ENCODE results near the gene DCUN1D4. TPM values are rescaled to one million over a fixed set of nuclear protein-coding genes. Genes with fewer than 3 reads are reported as not detected.
"Not testable (repeated sequence)": the region's sequence is repeated elsewhere in the genome, so short reads cannot be mapped to it uniquely, and the experiment has no call there.

The DCUN1D4 gene
- total RNA-seq, 1 experiment from 2014 or later: 78.6 TPM

GRCh38 chr4:51909236-51909703 is 66.3 kb downstream of the DCUN1D4 start:
- Histone ChIP-seq H3K79me2 (ENCODE audit: low read length) (peaks cover 43% of the 10 kb centered on the region), H3K4me2 (ENCODE audit: low read depth, low read length, poor library complexity, severe bottlenecking) (no peak overlapping the region), H3K4me3 (ENCODE audit: low read length) (no peak overlapping the region), H4K20me1 (ENCODE audit: insufficient read depth, low read depth, low read length) (no peaks in the 10 kb centered on the region; the same call in 1 of the 2 replicates), H3K9ac (ENCODE audit: low read length) (no peak overlapping the region), H3K9me2 (replicated peaks; ENCODE audit: insufficient read depth, low read length) (no peaks in the 10 kb centered on the region), H3K27ac (ENCODE audit: low read length) (no peak overlapping the region), H2AFZ (ENCODE audit: low read length) (no peak overlapping the region), H3K36me3 (ENCODE audit: insufficient read depth, low read length) (peaks cover 46% of the 10 kb centered on the region), H3K9me3 (ENCODE audit: low read length) (no peaks in the 10 kb centered on the region), H3K4me1 (ENCODE audit: low read length) (peaks cover 26% of the 10 kb centered on the region), H3K27me3 (ENCODE audit: low read length) (no peaks in the 10 kb centered on the region)
- DNase-seq: no peak

DNA sequence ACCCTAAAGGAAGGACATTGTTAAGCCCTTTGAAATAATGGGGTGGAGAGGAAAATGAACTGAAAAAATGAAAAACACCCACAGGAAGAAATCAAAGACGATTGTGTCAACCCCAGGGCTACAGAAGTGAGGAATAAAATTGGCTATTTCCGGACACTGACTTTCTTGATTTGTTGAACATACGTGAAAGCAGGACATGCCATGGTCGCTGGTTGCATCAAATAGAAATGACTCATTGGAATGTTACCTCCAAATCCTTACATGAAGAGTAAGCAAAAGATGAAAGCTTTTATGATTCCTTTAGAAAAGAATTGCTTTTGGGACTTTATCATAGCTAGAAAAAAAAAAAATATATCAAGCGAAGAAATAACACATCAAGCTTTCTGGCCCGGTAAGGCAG is 75.3 kb downstream of the DCUN1D4 start:
- no peak overlapping the region for H3K27ac ChIP-seq (ENCODE audit: low read length)
- no peaks in the 10 kb centered on the region for H3K9me3 ChIP-seq (ENCODE audit: low read length)
- H3K4me3 ChIP-seq (ENCODE audit: low read length): no peak overlapping the region
- H3K27me3 ChIP-seq (ENCODE audit: low read length): no peaks in the 10 kb centered on the region
- H3K9me2 ChIP-seq (replicated peaks; ENCODE audit: insufficient read depth, low read length): no peaks in the 10 kb centered on the region
- no peak overlapping the region for H2AFZ ChIP-seq (ENCODE audit: low read length)
- no peaks in the 10 kb centered on the region for H4K20me1 ChIP-seq (ENCODE audit: insufficient read depth, low read depth, low read length)
- DNase-seq: no peak
- H3K9ac ChIP-seq (ENCODE audit: low read length): no peak overlapping the region
- H3K4me2 ChIP-seq (ENCODE audit: low read depth, low read length, poor library complexity, severe bottlenecking): no peak overlapping the region
- no peaks in the 10 kb centered on the region for H3K79me2 ChIP-seq (ENCODE audit: low read length)
- no peaks in the 10 kb centered on the region for H3K4me1 ChIP-seq (ENCODE audit: low read length)
- peaks cover 40% of the 10 kb centered on the region for H3K36me3 ChIP-seq (ENCODE audit: insufficient read depth, low read length)

DNA sequence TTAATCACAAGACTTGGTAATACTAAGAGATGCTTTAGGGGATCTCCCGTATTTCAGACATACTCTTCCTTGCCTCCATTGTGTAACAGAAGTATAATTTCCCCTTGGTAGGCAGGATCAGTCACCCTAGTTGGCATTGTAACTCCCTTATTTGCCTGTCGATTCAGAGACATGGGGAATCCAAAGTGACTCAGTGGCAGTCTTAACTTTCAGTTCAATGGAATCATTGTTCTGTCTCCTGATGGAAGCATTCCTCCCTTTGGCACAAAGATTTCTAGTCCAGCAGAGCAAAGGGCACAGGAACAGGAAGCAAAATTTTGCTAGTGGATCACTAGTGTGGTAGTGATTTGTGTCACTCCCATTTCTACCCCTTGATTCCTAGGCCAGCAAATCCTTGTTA is 80.4 kb downstream of the DCUN1D4 start:
- H3K79me2 ChIP-seq (ENCODE audit: low read length): no peaks in the 10 kb centered on the region
- H3K36me3 ChIP-seq (ENCODE audit: insufficient read depth, low read length): no peaks in the 10 kb centered on the region
- no peaks in the 10 kb centered on the region for H3K27me3 ChIP-seq (ENCODE audit: low read length)
- H3K9ac ChIP-seq (ENCODE audit: low read length): no peak overlapping the region
- no peak overlapping the region for H3K4me3 ChIP-seq (ENCODE audit: low read length)
- no peak overlapping the region for H2AFZ ChIP-seq (ENCODE audit: low read length)
- H3K27ac ChIP-seq (ENCODE audit: low read length): no peak overlapping the region
- no peak overlapping the region for H3K4me2 ChIP-seq (ENCODE audit: low read depth, low read length, poor library complexity, severe bottlenecking)
- no peaks in the 10 kb centered on the region for H3K4me1 ChIP-seq (ENCODE audit: low read length)
- H4K20me1 ChIP-seq (ENCODE audit: insufficient read depth, low read depth, low read length): no peaks in the 10 kb centered on the region
- no peaks in the 10 kb centered on the region for H3K9me2 ChIP-seq (replicated peaks; ENCODE audit: insufficient read depth, low read length)
- DNase-seq: no peak
- H3K9me3 ChIP-seq (ENCODE audit: low read length): no peaks in the 10 kb centered on the region

DNA sequence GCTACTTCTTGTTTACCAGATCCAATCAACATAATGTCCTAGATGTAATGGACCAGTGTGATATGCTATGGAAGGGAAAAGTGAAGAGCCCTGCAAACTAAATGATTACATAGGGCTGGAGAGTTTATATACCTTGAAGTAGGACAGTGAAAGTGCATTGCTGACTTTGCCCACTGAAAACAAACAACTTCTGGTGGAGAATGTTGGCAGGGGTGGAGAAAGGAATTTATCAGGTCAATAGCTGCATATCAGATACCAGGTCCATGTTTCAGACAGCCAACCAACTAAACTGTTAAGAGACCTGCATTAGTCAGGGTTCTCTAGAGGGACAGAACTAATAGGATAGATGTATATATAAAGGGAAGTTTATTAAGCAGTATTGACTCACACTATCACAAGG is 82.4 kb downstream of the DCUN1D4 start:
- Histone ChIP-seq H3K4me2 (ENCODE audit: low read depth, low read length, poor library complexity, severe bottlenecking) (no peak overlapping the region), H4K20me1 (ENCODE audit: insufficient read depth, low read depth, low read length) (no peaks in the 10 kb centered on the region), H3K4me3 (ENCODE audit: low read length) (no peak overlapping the region), H2AFZ (ENCODE audit: low read length) (no peak overlapping the region), H3K4me1 (ENCODE audit: low read length) (no peaks in the 10 kb centered on the region), H3K27me3 (ENCODE audit: low read length) (no peaks in the 10 kb centered on the region), H3K79me2 (ENCODE audit: low read length) (no peaks in the 10 kb centered on the region), H3K9me3 (ENCODE audit: low read length) (no peaks in the 10 kb centered on the region), H3K36me3 (ENCODE audit: insufficient read depth, low read length) (no peaks in the 10 kb centered on the region), H3K27ac (ENCODE audit: low read length) (no peak overlapping the region), H3K9ac (ENCODE audit: low read length) (no peak overlapping the region), H3K9me2 (replicated peaks; ENCODE audit: insufficient read depth, low read length) (no peaks in the 10 kb centered on the region)
- no peak for DNase-seq

- Histone ChIP-seq H2AFZ (ENCODE audit: low read length) (no peak overlapping the region), H3K9me3 (ENCODE audit: low read length) (no peaks in the 10 kb centered on the region), H3K36me3 (ENCODE audit: insufficient read depth, low read length) (no peaks in the 10 kb centered on the region), H3K4me3 (ENCODE audit: low read length) (no peak overlapping the region), H3K27me3 (ENCODE audit: low read length) (no peaks in the 10 kb centered on the region), H3K9ac (ENCODE audit: low read length) (no peak overlapping the region), H3K9me2 (replicated peaks; ENCODE audit: insufficient read depth, low read length) (no peaks in the 10 kb centered on the region), H3K27ac (ENCODE audit: low read length) (no peak overlapping the region), H3K79me2 (ENCODE audit: low read length) (no peaks in the 10 kb centered on the region), H4K20me1 (ENCODE audit: insufficient read depth, low read depth, low read length) (no peaks in the 10 kb centered on the region), H3K4me2 (ENCODE audit: low read depth, low read length, poor library complexity, severe bottlenecking) (no peak overlapping the region), H3K4me1 (ENCODE audit: low read length) (no peaks in the 10 kb centered on the region)
- DNase-seq: no peak
Measured at GRCh38 chr4:51930557-51930956, 87.6 kb downstream of the DCUN1D4 start.

DNA sequence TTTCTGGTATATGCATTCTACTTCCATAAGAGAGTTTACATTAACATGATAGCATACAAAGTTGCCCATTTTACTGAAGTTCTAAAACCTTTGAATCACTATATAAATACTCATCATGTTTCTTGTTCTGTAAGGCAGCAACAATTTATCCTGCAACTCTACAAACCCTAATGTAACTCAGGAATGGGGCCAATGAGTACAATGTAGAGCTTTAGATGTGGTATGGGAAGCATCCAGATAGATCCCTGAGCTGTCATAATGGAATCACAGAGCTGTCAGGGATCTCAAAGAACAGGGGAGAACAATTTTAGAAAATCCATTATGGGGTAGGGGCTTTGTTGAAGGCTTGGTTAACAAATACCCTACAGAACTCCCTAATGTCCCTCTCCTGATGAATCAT is 88.5 kb downstream of the DCUN1D4 start:
- Histone ChIP-seq H3K4me3 (ENCODE audit: low read length) (no peak overlapping the region), H3K4me1 (ENCODE audit: low read length) (no peaks in the 10 kb centered on the region), H2AFZ (ENCODE audit: low read length) (no peak overlapping the region), H3K27ac (ENCODE audit: low read length) (no peak overlapping the region), H3K9me3 (ENCODE audit: low read length) (no peaks in the 10 kb centered on the region), H3K36me3 (ENCODE audit: insufficient read depth, low read length) (no peaks in the 10 kb centered on the region), H3K4me2 (ENCODE audit: low read depth, low read length, poor library complexity, severe bottlenecking) (no peak overlapping the region), H3K9me2 (replicated peaks; ENCODE audit: insufficient read depth, low read length) (no peaks in the 10 kb centered on the region), H3K9ac (ENCODE audit: low read length) (no peak overlapping the region), H3K79me2 (ENCODE audit: low read length) (no peaks in the 10 kb centered on the region), H3K27me3 (ENCODE audit: low read length) (no peaks in the 10 kb centered on the region), H4K20me1 (ENCODE audit: insufficient read depth, low read depth, low read length) (no peaks in the 10 kb centered on the region)
- no peak for DNase-seq

DNA sequence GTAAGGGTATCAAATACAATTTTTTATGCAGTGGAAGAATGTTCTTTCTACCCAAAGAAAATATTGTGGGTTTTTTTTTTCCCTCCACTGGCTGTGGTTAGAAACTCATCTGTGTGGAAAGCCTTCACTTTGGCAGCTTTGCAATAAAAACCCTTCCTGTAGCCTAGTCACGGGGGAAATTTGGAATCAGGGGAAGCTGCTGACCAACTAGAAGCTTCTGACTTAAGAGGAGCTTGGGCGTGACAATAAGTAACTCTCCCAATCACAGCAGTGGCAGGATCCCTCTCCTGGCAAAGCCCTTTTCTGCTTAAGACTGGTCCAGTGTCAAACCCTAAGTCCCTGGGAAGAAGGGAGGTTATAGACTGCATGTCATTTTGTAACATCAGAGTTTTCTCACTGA is 89.3 kb downstream of the DCUN1D4 start:
- H3K9ac ChIP-seq (ENCODE audit: low read length): no peak overlapping the region
- no peak overlapping the region for H3K4me3 ChIP-seq (ENCODE audit: low read length)
- H4K20me1 ChIP-seq (ENCODE audit: insufficient read depth, low read depth, low read length): no peaks in the 10 kb centered on the region
- no peaks in the 10 kb centered on the region for H3K9me2 ChIP-seq (replicated peaks; ENCODE audit: insufficient read depth, low read length)
- H2AFZ ChIP-seq (ENCODE audit: low read length): no peak overlapping the region
- no peaks in the 10 kb centered on the region for H3K79me2 ChIP-seq (ENCODE audit: low read length)
- H3K27ac ChIP-seq (ENCODE audit: low read length): no peak overlapping the region
- H3K4me1 ChIP-seq (ENCODE audit: low read length): no peaks in the 10 kb centered on the region
- DNase-seq: no peak
- H3K9me3 ChIP-seq (ENCODE audit: low read length): no peaks in the 10 kb centered on the region
- H3K36me3 ChIP-seq (ENCODE audit: insufficient read depth, low read length): no peaks in the 10 kb centered on the region
- no peaks in the 10 kb centered on the region for H3K27me3 ChIP-seq (ENCODE audit: low read length)
- H3K4me2 ChIP-seq (ENCODE audit: low read depth, low read length, poor library complexity, severe bottlenecking): no peak overlapping the region

DNA sequence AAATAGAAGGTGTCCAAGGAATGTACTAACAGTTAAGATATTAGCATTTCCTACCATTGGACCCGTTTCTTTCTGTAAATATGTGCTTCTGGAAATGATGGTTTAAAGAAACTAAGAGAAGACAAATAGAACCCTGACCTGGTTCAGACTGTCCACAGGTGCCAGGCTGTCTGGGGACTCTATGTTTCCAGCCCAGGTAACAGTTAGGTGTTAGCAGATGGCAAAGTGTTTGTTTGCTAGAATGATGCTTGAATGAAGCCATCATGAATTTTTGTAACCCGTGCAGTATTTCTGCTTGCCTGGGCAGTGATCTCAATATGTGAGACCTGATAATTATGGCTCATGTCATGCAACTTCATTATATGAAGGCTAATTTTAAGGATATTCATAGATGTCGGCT is 89.7 kb downstream of the DCUN1D4 start:
- H3K4me2 ChIP-seq (ENCODE audit: low read depth, low read length, poor library complexity, severe bottlenecking): no peak overlapping the region
- H3K36me3 ChIP-seq (ENCODE audit: insufficient read depth, low read length): no peaks in the 10 kb centered on the region
- H3K4me3 ChIP-seq (ENCODE audit: low read length): no peak overlapping the region
- H3K4me1 ChIP-seq (ENCODE audit: low read length): no peaks in the 10 kb centered on the region
- no peaks in the 10 kb centered on the region for H3K9me3 ChIP-seq (ENCODE audit: low read length)
- no peaks in the 10 kb centered on the region for H3K9me2 ChIP-seq (replicated peaks; ENCODE audit: insufficient read depth, low read length)
- no peak overlapping the region for H3K27ac ChIP-seq (ENCODE audit: low read length)
- no peak overlapping the region for H3K9ac ChIP-seq (ENCODE audit: low read length)
- no peaks in the 10 kb centered on the region for H3K27me3 ChIP-seq (ENCODE audit: low read length)
- no peak for DNase-seq
- H2AFZ ChIP-seq (ENCODE audit: low read length): no peak overlapping the region
- H4K20me1 ChIP-seq (ENCODE audit: insufficient read depth, low read depth, low read length): no peaks in the 10 kb centered on the region
- H3K79me2 ChIP-seq (ENCODE audit: low read length): no peaks in the 10 kb centered on the region

- not testable (repeated sequence) for H3K4me1 ChIP-seq (ENCODE audit: low read length); H3K79me2 ChIP-seq (ENCODE audit: low read length); H3K4me3 ChIP-seq (ENCODE audit: low read length); DNase-seq; H3K27ac ChIP-seq (ENCODE audit: low read length); H2AFZ ChIP-seq (ENCODE audit: low read length); H3K4me2 ChIP-seq (ENCODE audit: low read depth, low read length, poor library complexity, severe bottlenecking); H3K36me3 ChIP-seq (ENCODE audit: insufficient read depth, low read length); H3K9ac ChIP-seq (ENCODE audit: low read length); H3K9me3 ChIP-seq (ENCODE audit: low read length); H3K9me2 ChIP-seq (replicated peaks; ENCODE audit: insufficient read depth, low read length); H3K27me3 ChIP-seq (ENCODE audit: low read length); H4K20me1 ChIP-seq (ENCODE audit: insufficient read depth, low read depth, low read length)
Measured at GRCh38 chr4:51940460-51940859, 97.5 kb downstream of the DCUN1D4 start.
